Endothelial cell of coronary artery (primary cell): ENCODE data around the gene ARSG. TPM values are rescaled to one million over a fixed set of nuclear protein-coding genes. Genes with fewer than 3 reads are reported as not detected.

Source experiments
- total RNA-seq: library from RNA; depleted of rRNA; stranded (reverse); fragments of >200 nt; gene quantifications from 2 replicates; pipeline ENCODE4 v1.2.3, GENCODE V29; 2014

Gene ARSG
- total RNA-seq, result 1.1 and 1.5 TPM in 2 replicates

DNA sequence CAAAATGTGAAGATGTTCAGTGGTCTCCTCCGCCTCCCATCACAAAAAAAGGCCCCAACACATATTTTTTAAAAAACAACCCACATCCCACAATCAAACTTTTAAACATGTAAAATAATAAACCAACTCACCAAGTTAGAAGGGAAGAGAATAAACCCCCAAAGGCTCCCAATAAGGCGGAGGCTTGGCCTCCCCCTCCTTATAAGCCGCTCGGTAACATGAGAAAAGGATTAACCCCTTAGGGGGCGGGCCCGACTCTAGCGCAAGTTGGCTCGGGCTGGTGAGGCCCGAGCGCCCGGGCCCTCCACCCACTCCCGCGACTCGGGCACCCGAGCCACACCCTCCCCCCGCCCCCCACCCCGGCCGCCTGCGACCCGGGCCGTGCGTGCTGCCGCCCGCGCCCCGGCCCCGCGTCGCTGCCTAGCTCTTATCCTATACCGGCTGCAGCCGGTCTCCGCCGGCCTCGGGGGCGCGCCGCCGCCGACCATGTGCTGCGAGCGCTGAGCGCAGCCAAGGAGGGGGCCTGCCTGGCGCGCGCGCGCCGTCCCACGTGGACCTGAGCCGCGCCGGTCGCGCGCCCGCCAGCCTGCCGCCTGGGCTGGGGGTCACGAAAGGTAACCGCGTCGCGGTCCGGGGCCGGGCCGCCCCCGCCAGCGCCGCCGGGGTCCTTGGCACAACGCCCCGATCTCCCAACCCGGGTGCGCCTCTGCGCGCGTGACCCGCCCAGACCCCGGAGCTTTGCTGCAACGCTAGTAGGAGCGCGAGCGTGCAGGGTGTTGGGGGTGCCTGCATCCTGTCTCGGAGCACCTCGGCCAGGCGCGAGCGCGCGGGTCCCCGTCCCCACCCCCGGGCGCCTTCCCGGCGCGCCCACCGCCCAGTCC, at the start of gene ARSG, which contains the start of gene SLC16A6:
Gene ARSG (plus strand): TSS at position 541 of the 881 bp plus-strand sequence. CDS start 15,999 bp downstream, outside the sequence.
Gene SLC16A6 (minus strand): TSS at position 173 of the 881 bp plus-strand sequence. CDS start 12,807 bp downstream, outside the sequence.

DNA sequence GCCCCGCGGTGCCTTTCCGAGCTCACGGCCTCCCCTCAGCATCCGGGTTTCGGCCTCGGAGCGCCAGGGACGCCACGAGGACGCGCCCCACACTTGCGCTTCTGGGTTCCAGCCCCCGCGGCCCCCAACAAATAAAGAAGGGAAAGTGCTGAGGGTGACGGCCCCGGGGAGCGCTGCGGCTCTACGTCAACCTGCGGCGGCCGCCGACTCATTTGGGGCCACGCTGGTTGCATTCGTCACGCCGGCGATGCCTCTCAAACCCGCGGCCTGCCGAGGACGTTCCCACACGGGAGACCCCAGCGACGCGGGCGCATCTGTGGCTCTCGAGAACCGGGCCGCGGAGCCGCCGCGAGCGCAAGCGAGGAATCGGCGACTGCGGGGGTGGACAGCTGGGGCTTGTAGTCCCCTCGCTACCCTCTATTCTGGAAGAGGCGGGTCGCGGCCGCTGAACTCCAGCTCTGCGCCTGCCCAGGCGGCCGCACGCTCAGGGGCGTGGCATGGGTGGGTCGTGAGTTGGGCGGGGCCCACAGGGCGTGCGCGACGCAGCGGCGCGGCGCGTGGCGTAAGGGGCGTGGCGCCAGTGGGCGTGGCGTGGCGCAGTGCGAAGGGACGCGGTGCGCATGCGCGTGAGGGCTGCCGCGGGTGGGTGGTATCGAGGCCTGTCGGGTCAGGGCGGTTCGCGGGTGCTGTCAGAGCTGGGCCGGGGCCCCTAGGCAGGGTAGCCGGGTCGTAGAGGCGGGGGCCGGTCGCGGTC, 43.7 kb upstream of the ARSG start, which contains the start of gene AMZ2:
Gene AMZ2 (plus strand): TSS at position 599 of the 754 bp plus-strand sequence. CDS start 2,145 bp downstream, outside the sequence.

DNA sequence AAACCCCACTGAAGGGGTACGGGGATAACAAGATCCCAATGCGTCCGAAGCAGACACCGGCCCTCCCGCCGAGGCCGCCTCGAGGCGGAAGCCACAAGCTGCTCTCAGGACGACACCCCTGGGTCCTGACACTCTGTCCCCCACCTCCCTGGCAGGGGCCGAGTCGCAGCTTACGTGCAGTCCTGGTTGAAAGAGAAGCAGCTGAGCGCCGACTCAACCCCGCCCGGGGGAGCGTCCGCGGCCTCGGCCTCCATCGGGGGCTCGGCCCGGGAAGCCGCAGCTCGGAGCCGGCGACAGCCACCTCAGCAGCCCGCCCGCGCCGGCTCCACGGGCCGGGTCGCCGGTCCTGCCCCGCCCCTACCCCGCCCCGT, 165.9 kb downstream of the ARSG start, which contains the start of gene WIPI1:
Gene WIPI1 (minus strand): TSS at position 329 of the 371 bp plus-strand sequence. CDS start 75 bp downstream, at position 254.

Other genes with a start within 250 kb of the ARSG start
- 44.2 and 58.2 TPM in 2 replicates for gene AMZ2, start 43.5 kb upstream of the ARSG start, total RNA-seq
- 0.09 and 0.63 TPM in 2 replicates for gene SLC16A6, start 368 bp upstream of the ARSG start, total RNA-seq
- gene WIPI1, start 166.0 kb downstream of the ARSG start, total RNA-seq, result 48.0 and 52.0 TPM in 2 replicates
- 204 and 216 TPM in 2 replicates for gene PRKAR1A, start 220.9 kb downstream of the ARSG start, total RNA-seq